A673 (cell line): ENCODE results near the gene TADA2A. TPM values are rescaled to one million over a fixed set of nuclear protein-coding genes. Genes with fewer than 3 reads are reported as not detected.

ENCODE experiments used
- BruUV-seq: library from RNA; stranded (reverse); fragments of 400-500 nt; replicated peaks from 2 replicates; lab custom pipeline; 2021; lab: Mats Ljungman, UMichigan
- CTCF ChIA-PET: fragments of 300-600 bp; sonication (Branson Sonifier 250); formaldehyde crosslinking; loops from one replicate; lab custom pipeline; 2022; ENCODE audit warnings: antibody characterized with exemption; lab: Charles Lee
- POLR2A ChIA-PET: fragments of 300-600 bp; sonication (Branson Sonifier 250); formaldehyde crosslinking; loops from one replicate; lab custom pipeline; 2022; ENCODE audit warnings: antibody characterized with exemption; ENCODE audit not compliant: low non-redundant PET; lab: Charles Lee
- DNase-seq: peaks from one replicate; pipeline ENCODE4 v3.0.0-alpha.2; 2015; ENCODE audit warnings: low spot score
- H3K27ac ChIP-seq: fragments of 200-600 bp; sonication (generic); 2 replicates; pipeline ENCODE4 v1.5.1; 2016; ENCODE audit warnings: mixed run types, low read depth, mild to moderate bottlenecking, mixed read lengths, antibody characterized with exemption, low read length; ENCODE audit not compliant: poor library complexity, severe bottlenecking
- H3K27me3 ChIP-seq: fragments of 200-600 bp; sonication (generic); replicated peaks from 2 replicates; pipeline ENCODE4 v1.6.1; 2017; ENCODE audit warnings: mixed run types, low read depth, mild to moderate bottlenecking, mixed read lengths, antibody characterized with exemption, low read length; ENCODE audit not compliant: insufficient read depth, poor library complexity
- H3K36me3 ChIP-seq: fragments of 200-600 bp; sonication (generic); 2 replicates; pipeline ENCODE4 v1.6.1; 2016; ENCODE audit warnings: mixed run types, mild to moderate bottlenecking, mixed read lengths, antibody characterized with exemption, low read length; ENCODE audit not compliant: insufficient read depth, poor library complexity, severe bottlenecking
- H3K4me1 ChIP-seq: fragments of 200-600 bp; sonication (generic); 2 replicates; pipeline ENCODE4 v1.6.1; 2017; ENCODE audit warnings: mixed run types, mild to moderate bottlenecking, mixed read lengths, antibody characterized with exemption, low read length; ENCODE audit not compliant: insufficient read depth, poor library complexity, severe bottlenecking
- H3K4me3 ChIP-seq: fragments of 200-600 bp; sonication (generic); 2 replicates; pipeline ENCODE4 v1.5.1; 2016; ENCODE audit warnings: low read depth, mixed run types, mild to moderate bottlenecking, mixed read lengths, low read length; ENCODE audit not compliant: poor library complexity, severe bottlenecking
- H3K9me3 ChIP-seq: fragments of 200-600 bp; sonication (generic); 2 replicates; pipeline ENCODE4 v1.6.1; 2016; ENCODE audit warnings: mixed run types, low read depth, mild to moderate bottlenecking, mixed read lengths, antibody characterized with exemption, low read length; ENCODE audit not compliant: poor library complexity, severe bottlenecking
- EZH2 ChIP-seq: fragments of 200-600 bp; sonication (generic); IDR thresholded peaks from 2 replicates; pipeline ENCODE4 v1.6.1; 2017; ENCODE audit warnings: borderline replicate concordance, low read depth, mild to moderate bottlenecking, mixed read lengths, antibody characterized with exemption, low read length; ENCODE audit not compliant: poor library complexity, severe bottlenecking
- intact Hi-C: fragments of 100-400 bp; cut with micrococcal nuclease; formaldehyde crosslinking; loops from one replicate; pipeline ENCODE4 v1.10.0; 2022; ENCODE audit not compliant: unreplicated experiment
- total RNA-seq: library from RNA; stranded (reverse); gene quantifications from 2 replicates; pipeline ENCODE4 v1.2.3, GENCODE V29; 2021
- TF ChIP-seq, protein P1 (sequence below): fragments of 300-800, 200-600 bp; sonication (generic); conservative IDR thresholded peaks from 2 replicates; pipeline ENCODE4 v1.5.1; 2017; ENCODE audit warnings: low read depth, mild to moderate bottlenecking, antibody characterized with exemption, low read length, moderate library complexity, mixed read lengths

The TADA2A gene
- total RNA-seq, 1 experiment from 2014 or later = 17.9 TPM

DNA sequence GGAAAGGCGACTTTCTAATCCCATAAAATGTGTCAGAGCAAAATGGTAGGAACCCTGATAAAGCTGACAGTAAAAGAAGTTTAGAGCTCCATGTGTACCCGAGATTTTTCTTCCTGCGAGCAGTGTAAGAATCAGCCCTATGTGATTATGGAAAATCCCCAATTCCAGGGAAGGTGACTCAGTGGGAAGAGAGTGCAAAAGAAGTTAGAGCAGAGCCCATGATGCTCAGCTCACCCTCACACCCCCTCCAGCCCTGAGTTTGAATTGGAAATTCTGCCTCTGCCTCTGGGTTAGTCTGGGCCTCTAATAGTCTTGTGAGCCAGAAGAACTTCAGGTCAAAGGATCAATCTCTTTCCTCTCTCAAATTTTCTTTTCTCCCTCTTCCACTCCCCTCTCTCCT, 18.4 kb upstream of the TADA2A start:
- no peaks in the 10 kb centered on the region for H3K27me3 ChIP-seq
- TF ChIP-seq, protein P1, sequence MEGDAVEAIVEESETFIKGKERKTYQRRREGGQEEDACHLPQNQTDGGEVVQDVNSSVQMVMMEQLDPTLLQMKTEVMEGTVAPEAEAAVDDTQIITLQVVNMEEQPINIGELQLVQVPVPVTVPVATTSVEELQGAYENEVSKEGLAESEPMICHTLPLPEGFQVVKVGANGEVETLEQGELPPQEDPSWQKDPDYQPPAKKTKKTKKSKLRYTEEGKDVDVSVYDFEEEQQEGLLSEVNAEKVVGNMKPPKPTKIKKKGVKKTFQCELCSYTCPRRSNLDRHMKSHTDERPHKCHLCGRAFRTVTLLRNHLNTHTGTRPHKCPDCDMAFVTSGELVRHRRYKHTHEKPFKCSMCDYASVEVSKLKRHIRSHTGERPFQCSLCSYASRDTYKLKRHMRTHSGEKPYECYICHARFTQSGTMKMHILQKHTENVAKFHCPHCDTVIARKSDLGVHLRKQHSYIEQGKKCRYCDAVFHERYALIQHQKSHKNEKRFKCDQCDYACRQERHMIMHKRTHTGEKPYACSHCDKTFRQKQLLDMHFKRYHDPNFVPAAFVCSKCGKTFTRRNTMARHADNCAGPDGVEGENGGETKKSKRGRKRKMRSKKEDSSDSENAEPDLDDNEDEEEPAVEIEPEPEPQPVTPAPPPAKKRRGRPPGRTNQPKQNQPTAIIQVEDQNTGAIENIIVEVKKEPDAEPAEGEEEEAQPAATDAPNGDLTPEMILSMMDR = no peak
- no peak for TF ChIP-seq EZH2

GRCh38 chr17:37389160-37389559, 17.5 kb upstream of the TADA2A start:
- no peaks in the 10 kb centered on the region for H3K4me1 ChIP-seq
- H3K27me3 ChIP-seq = no peaks in the 10 kb centered on the region
- POLR2A ChIA-PET = no interaction called here
- no TSS peak for BruUV-seq
- H3K9me3 ChIP-seq = no peaks in the 10 kb centered on the region
- TF ChIP-seq, protein P1 = no peak
- no peak for TF ChIP-seq EZH2
- intact Hi-C loops = no loop called here
- H3K4me3 ChIP-seq = no peak overlapping the region
- CTCF ChIA-PET = no interaction called here
- no peaks in the 10 kb centered on the region for H3K36me3 ChIP-seq
- H3K27ac ChIP-seq = no peak overlapping the region
- no peak for DNase-seq

More for the DNA sequence above, 18.4 kb upstream of the TADA2A start:
- CTCF ChIA-PET = no interaction called here
- DNase-seq = no peak
- H3K36me3 ChIP-seq = no peaks in the 10 kb centered on the region
- no peaks in the 10 kb centered on the region for H3K9me3 ChIP-seq
- BruUV-seq = no TSS peak
- no peaks in the 10 kb centered on the region for H3K4me1 ChIP-seq
- no peak overlapping the region for H3K4me3 ChIP-seq
- H3K27ac ChIP-seq = no peak overlapping the region
- POLR2A ChIA-PET = no interaction called here
- intact Hi-C loops = no loop called here

DNA sequence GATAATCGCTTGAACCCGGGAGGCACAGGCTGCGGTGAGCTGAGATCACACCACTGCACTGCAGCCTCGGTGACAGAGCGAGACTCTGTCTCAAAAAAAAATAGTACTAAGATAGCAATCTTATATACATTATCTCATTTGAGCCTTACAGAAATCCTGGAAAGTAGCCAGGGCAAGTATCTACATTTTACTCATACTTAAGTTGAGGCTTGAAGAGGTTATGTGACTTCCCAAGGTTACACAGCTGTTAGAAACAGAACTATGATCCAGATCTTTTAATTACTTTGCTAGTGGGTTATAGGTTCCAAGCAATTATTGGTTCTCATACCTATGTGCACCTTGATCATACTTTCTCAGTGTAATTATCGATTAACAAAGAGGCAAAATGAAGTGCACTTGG, 15.5 kb upstream of the TADA2A start:
- Histone ChIP-seq H3K4me1 (no peaks in the 10 kb centered on the region), H3K27me3 (no peaks in the 10 kb centered on the region), H3K27ac (no peak overlapping the region), H3K4me3 (no peak overlapping the region), H3K9me3 (no peaks in the 10 kb centered on the region), H3K36me3 (no peaks in the 10 kb centered on the region)
- ChIA-PET POLR2A (no interaction called here), CTCF (no interaction called here)
- TF ChIP-seq, protein P1 = no peak
- no peak for TF ChIP-seq EZH2
- peak; percentile 6 for DNase-seq
- no TSS peak for BruUV-seq
- intact Hi-C loops = no loop called here
